Kidney epithelial cell (primary cell): Measurements from ENCODE around the gene THPO. TPM values are rescaled to one million over a fixed set of nuclear protein-coding genes. Genes with fewer than 3 reads are reported as not detected.
A peak's percentile ranks its signal among the peaks of the same experiment; 100 is the strongest.

ENCODE experiments used
- DNase-seq: peaks from one replicate; pipeline ENCODE4 v3.0.0-alpha.2; 2010; ENCODE audit warnings: low read depth
- H3K27me3 ChIP-seq: 2 replicates; pipeline ENCODE4 v1.6.0; 2011; ENCODE audit warnings: low read length; ENCODE audit not compliant: control insufficient read depth, insufficient read depth
- H3K36me3 ChIP-seq: 2 replicates; pipeline ENCODE4 v1.5.1; 2011; ENCODE audit warnings: low read length; ENCODE audit not compliant: control insufficient read depth, insufficient read depth
- H3K4me3 ChIP-seq: 2 replicates; pipeline ENCODE4 v1.5.1; 2011; ENCODE audit warnings: low read depth, mild to moderate bottlenecking, control low read depth, low read length
- CTCF ChIP-seq: IDR thresholded peaks from 2 replicates; pipeline ENCODE4 v1.5.1; 2011; ENCODE audit warnings: mild to moderate bottlenecking, moderate library complexity, low read length, control low read depth, inconsistent platforms; ENCODE audit not compliant: insufficient read depth, poor library complexity, severe bottlenecking
- total RNA-seq: library from RNA; depleted of rRNA; stranded (reverse); fragments of >200 nt; gene quantifications from 2 replicates; pipeline ENCODE4 v1.2.3, GENCODE V29; 2015

THPO gene
- total RNA-seq, 1 donor from 2014 or later: 0.25 TPM

- no peak for TF ChIP-seq CTCF
These were observed 36.6 kb upstream of the THPO start for GRCh38 chr3:184414418-184415202.

GRCh38 chr3:184409946-184410500, 32.0 kb upstream of the THPO start:
- Histone ChIP-seq H3K4me3 (no peak overlapping the region), H3K27me3 (peaks cover 2% of the 10 kb centered on the region), H3K36me3 (no peaks in the 10 kb centered on the region)
- no peak for DNase-seq
- TF ChIP-seq CTCF: no peak

More at GRCh38 chr3:184414418-184415202, 36.6 kb upstream of the THPO start:
- Histone ChIP-seq H3K27me3 (peaks cover 2% of the 10 kb centered on the region), H3K36me3 (no peaks in the 10 kb centered on the region), H3K4me3 (no peak overlapping the region)
- no peak for DNase-seq

- no peak for TF ChIP-seq CTCF
- Histone ChIP-seq H3K4me3 (no peak overlapping the region), H3K36me3 (no peaks in the 10 kb centered on the region), H3K27me3 (peaks cover 2% of the 10 kb centered on the region)
- DNase-seq: no peak
These were observed 31.4 kb upstream of the THPO start for GRCh38 chr3:184409331-184409926.

- Histone ChIP-seq H3K27me3 (peaks cover 5% of the 10 kb centered on the region), H3K36me3 (no peaks in the 10 kb centered on the region), H3K4me3 (no peak overlapping the region)
- no peak for TF ChIP-seq CTCF
- no peak for DNase-seq
These were observed 27.3 kb upstream of the THPO start for GRCh38 chr3:184405075-184406030.

GRCh38 chr3:184399410-184399809, 21.4 kb upstream of the THPO start:
- no peak for TF ChIP-seq CTCF
- no peaks in the 10 kb centered on the region for H3K36me3 ChIP-seq
- H3K27me3 ChIP-seq: peaks cover 9% of the 10 kb centered on the region
- H3K4me3 ChIP-seq: no peak overlapping the region
- DNase-seq: peak; percentile 77
